K562 (cell line): ENCODE results near the gene DPM1. TPM values are rescaled to one million over a fixed set of nuclear protein-coding genes. Genes with fewer than 3 reads are reported as not detected.

Experiments used
- BRD9 ChIP-seq: fragments of 450-650 bp; IDR thresholded peaks from 2 replicates; pipeline ENCODE4 v1.6.1; 2018; ENCODE audit warnings: low read depth; ENCODE audit not compliant: partially characterized antibody
- FOXM1 ChIP-seq, 2 experiments: fragments of 450-650 bp in 1 of 2; sonication (generic) in 1 of 2; formaldehyde crosslinking in 1 of 2; IDR thresholded peaks; 2 replicates each; pipeline versions ENCODE4 v1.6.1 to v1.9.0; 2017 to 2022; ENCODE audit warnings: low read depth in 2 of 2, mild to moderate bottlenecking in 2 of 2, missing genetic modification reagents in 1 of 2, moderate library complexity in 1 of 2
- MNT ChIP-seq, 2 experiments: fragments of 450-650 bp; conservative IDR thresholded peaks; 2 replicates each; pipeline ENCODE4 v1.6.1; 2017; ENCODE audit warnings: mild to moderate bottlenecking in 2 of 2, moderate library complexity in 2 of 2
- TFAP4 ChIP-seq: sonication (generic); formaldehyde crosslinking; IDR thresholded peaks from 2 replicates; pipeline ENCODE4 v1.8.0; 2022; ENCODE audit warnings: missing genetic modification reagents, mild to moderate bottlenecking, moderate library complexity, borderline replicate concordance
- ZNF165 ChIP-seq: fragments of 250-450 bp; sonication (Bioruptor Pico); IDR thresholded peaks from 2 replicates; pipeline ENCODE4 v1.4.0; 2020; ENCODE audit warnings: borderline replicate concordance
- polyA plus RNA-seq, 8 experiments: library from polyadenylated mRNA; depleted of rRNA in 4 of 8; stranded (reverse) in 5 of 8; unstranded in 3 of 8; fragments of >200 nt; fragmentation: Nextera tagmentation in 2 of 8; fragmentation: Illumina TruSeq in 1 of 8; extraction: Ambion mirVana in 2 of 8; extraction: Trizol in 1 of 8; gene quantifications; 2 replicates each; pipeline versions ENCODE4 v1.2.1 to v1.2.3, GENCODE V29; 2011 to 2014; ENCODE audit warnings: inconsistent platforms in 1 of 8, missing spikeins in 1 of 8
- total RNA-seq, 7 experiments: library from RNA; depleted of rRNA in 6 of 7; stranded (reverse); fragments of >200 nt in 6 of 7; fragmentation: Illumina TruSeq in 2 of 7; extraction: Trizol in 2 of 7; gene quantifications; 2 replicates each; pipeline versions ENCODE4 v1.2.1 to v1.2.3, GENCODE V29; 2011 to 2021; ENCODE audit warnings: low replicate concordance in 1 of 7

DPM1 gene
- total and polyA plus RNA-seq, 9 of the 15 experiments (the other 6 are each of a cell fraction or from before 2014, with no cell fraction given), result 75.2 to 190 (median 153) TPM

- TF ChIP-seq FOXM1 (IDR thresholded peaks at IDR 0.05; ENCODE audit: low read depth) (no peak), FOXM1 (CRISPR knock-in tag; IDR thresholded peaks at IDR 0.05; ENCODE audit: low read depth) (no peak), MNT (conservative IDR thresholded peaks at IDR 0.05) (peak; percentile 42 to 65; a peak in 3 of 4 replicates), TFAP4 (0 out of 2 replicates have a peak, but pooled peaks have one; percentile 13), BRD9 (peak; percentile 4), ZNF165 (CRISPR knock-in tag) (0 out of 2 replicates have a peak, but pooled peaks have one; percentile 82)
These were observed 26.3 kb downstream of the DPM1 start (continued) for GRCh38 chr20:50932016-50932485.
